Measurements from ENCODE around the gene RAD50. TPM values are rescaled to one million over a fixed set of nuclear protein-coding genes. Genes with fewer than 3 reads are reported as not detected.

RAD50 gene
- total and polyA plus RNA-seq, 10 donors, result 4.2 to 34.0 (median 25.7) TPM

DNA sequence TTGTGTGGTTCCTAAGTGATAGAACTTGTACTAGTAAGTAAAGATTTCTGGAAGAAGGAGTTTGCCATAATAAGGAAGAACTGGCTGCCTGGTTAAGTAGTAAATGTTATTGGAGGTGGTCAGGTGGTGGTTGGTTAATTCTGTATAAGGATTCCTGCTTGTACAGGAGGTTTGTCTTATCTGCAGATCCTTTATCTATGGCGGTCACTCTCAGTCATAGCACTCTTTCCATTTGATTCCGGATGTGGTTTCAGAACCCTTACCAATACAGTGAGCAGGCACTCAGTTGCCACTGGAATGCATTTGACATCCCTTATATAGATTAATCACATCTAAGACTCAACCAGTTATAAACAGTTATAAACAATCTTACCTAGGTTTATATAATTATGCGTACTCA is 50.3 kb downstream of the RAD50 start:
- intact Hi-C loops (cut with DNase I; ENCODE audit: low total_unique reads), result no loop called here
- no peaks in the 10 kb centered on the region for H3K4me1 ChIP-seq
- peaks cover 3 to 100% (median 74%) of the 10 kb centered on the region in 6 donors for H3K36me3 ChIP-seq
- WGBS, 5 donors, result 95 to 99% (median 99%) methylated on average over 3 of the region's 3 CpGs
- H3K9me3 ChIP-seq, result no peaks in the 10 kb centered on the region
- no peak for DNase-seq
- TF ChIP-seq, protein P1, sequence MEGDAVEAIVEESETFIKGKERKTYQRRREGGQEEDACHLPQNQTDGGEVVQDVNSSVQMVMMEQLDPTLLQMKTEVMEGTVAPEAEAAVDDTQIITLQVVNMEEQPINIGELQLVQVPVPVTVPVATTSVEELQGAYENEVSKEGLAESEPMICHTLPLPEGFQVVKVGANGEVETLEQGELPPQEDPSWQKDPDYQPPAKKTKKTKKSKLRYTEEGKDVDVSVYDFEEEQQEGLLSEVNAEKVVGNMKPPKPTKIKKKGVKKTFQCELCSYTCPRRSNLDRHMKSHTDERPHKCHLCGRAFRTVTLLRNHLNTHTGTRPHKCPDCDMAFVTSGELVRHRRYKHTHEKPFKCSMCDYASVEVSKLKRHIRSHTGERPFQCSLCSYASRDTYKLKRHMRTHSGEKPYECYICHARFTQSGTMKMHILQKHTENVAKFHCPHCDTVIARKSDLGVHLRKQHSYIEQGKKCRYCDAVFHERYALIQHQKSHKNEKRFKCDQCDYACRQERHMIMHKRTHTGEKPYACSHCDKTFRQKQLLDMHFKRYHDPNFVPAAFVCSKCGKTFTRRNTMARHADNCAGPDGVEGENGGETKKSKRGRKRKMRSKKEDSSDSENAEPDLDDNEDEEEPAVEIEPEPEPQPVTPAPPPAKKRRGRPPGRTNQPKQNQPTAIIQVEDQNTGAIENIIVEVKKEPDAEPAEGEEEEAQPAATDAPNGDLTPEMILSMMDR (IDR thresholded peaks at IDR 0.05 in 8 of 11, conservative IDR thresholded peaks at IDR 0.05 in 3 of 11), result no peak
- TF ChIP-seq POLR2AphosphoS5 (IDR thresholded peaks at IDR 0.05) (no peak), POLR2A (IDR thresholded peaks at IDR 0.05) (no peak)
- H3K4me3 ChIP-seq, result no peak overlapping the region
- no peaks in the 10 kb centered on the region for H3K27me3 ChIP-seq (replicated peaks in 1 of 7)
- H3K27ac ChIP-seq, result no peak overlapping the region

DNA sequence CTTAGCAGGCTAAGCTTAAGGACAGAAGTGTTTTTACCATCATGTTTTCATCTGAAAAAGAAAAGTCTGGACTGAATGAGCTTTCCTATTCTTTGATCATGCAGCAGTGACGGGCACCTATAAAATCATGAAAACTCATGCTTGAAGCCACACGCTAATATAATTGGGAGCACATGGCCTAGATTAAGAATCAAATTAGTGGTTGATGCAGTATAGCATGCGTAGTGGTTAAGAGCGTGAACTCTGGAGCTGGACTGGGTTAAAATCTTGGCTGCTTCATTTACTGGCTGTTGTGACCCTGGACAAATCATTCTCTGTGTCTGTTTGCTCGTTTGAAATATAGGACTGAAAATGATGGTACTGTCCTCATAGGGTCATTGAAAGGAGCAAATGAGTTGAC is 51.3 kb downstream of the RAD50 start:
- no peak for DNase-seq
- Histone ChIP-seq H3K36me3 (peaks cover 3 to 100% (median 79%) of the 10 kb centered on the region in 6 donors), H3K27me3 (replicated peaks in 1 of 7) (no peaks in the 10 kb centered on the region), H3K4me3 (no peak overlapping the region), H3K4me1 (no peaks in the 10 kb centered on the region), H3K27ac (no peak overlapping the region), H3K9me3 (no peaks in the 10 kb centered on the region)
- TF ChIP-seq, protein P1 (IDR thresholded peaks at IDR 0.05 in 8 of 11, conservative IDR thresholded peaks at IDR 0.05 in 3 of 11), result no peak
- TF ChIP-seq POLR2AphosphoS5 (IDR thresholded peaks at IDR 0.05), result no peak
- TF ChIP-seq POLR2A (IDR thresholded peaks at IDR 0.05), result no peak
- intact Hi-C loops (cut with DNase I; ENCODE audit: low total_unique reads), result no loop called here
- 87 to 94% (median 91%) methylated on average over 5 of the region's 5 CpGs for WGBS, 5 donors

DNA sequence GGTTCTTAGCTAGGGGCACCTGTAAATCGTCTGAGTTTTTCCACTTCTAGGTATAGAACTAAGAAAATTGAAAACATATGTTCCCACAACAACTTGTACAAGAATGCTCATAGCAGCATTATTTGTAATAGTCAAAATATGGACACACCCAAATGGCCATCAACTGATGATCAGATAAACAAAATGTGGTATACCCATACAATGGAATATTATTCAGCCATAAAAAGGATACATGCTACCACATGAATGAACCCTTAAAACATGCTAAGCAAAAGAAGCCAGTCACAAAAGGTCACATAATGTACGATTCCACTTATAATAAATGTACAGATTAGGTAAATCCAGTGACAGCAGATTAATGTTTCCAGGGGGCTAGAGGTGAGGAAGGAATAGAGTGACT is 55.2 kb downstream of the RAD50 start:
- Histone ChIP-seq H3K9me3 (no peaks in the 10 kb centered on the region), H3K4me3 (no peak overlapping the region), H3K27ac (no peak overlapping the region), H3K4me1 (no peaks in the 10 kb centered on the region), H3K27me3 (replicated peaks in 1 of 7) (no peaks in the 10 kb centered on the region), H3K36me3 (peaks cover 0 to 100% (median 66%) of the 10 kb centered on the region in 6 donors)
- intact Hi-C loops (cut with DNase I; ENCODE audit: low total_unique reads), result no loop called here
- no peak for DNase-seq
- 93 to 99% (median 96%) methylated on average over 2 of the region's 2 CpGs for WGBS, 5 donors
- no peak for TF ChIP-seq POLR2AphosphoS5 (IDR thresholded peaks at IDR 0.05)
- TF ChIP-seq, protein P1 (IDR thresholded peaks at IDR 0.05 in 8 of 11, conservative IDR thresholded peaks at IDR 0.05 in 3 of 11), result no peak
- no peak for TF ChIP-seq POLR2A (IDR thresholded peaks at IDR 0.05)

DNA sequence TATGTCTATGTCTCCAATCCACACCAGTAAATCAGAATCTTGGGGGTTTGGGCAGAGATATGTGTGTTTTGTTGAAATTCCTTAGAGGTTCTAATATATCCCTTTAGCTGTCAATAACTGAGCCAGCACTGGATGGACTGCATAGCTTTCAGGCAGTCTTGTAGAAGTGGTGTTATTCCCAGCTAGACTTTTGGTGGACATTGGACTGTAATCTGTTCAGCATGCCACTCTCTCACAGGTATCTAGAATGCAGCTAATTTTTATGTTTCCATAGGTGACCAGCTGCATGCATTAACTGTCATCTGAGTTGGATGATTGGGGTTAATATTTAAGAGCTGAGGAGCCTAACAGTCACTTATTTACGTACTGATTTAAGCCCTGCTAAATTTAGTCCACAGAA is 56.1 kb downstream of the RAD50 start:
- Histone ChIP-seq H3K27ac (no peak overlapping the region), H3K4me1 (no peaks in the 10 kb centered on the region), H3K9me3 (no peaks in the 10 kb centered on the region), H3K36me3 (peaks cover 0 to 100% (median 67%) of the 10 kb centered on the region in 6 donors), H3K4me3 (no peak overlapping the region), H3K27me3 (replicated peaks in 1 of 7) (no peaks in the 10 kb centered on the region)
- WGBS, 5 donors, result 91 to 98% (median 95%) methylated on average over 1 of the region's 1 CpG
- TF ChIP-seq POLR2A (IDR thresholded peaks at IDR 0.05) (no peak), POLR2AphosphoS5 (IDR thresholded peaks at IDR 0.05) (no peak)
- TF ChIP-seq, protein P1 (IDR thresholded peaks at IDR 0.05 in 8 of 11, conservative IDR thresholded peaks at IDR 0.05 in 3 of 11), result no peak
- DNase-seq, result no peak
- intact Hi-C loops (cut with DNase I; ENCODE audit: low total_unique reads), result no loop called here

Data from spleen (tissue), 11 donors.